Measurements from ENCODE around the gene SERP2. TPM values are rescaled to one million over a fixed set of nuclear protein-coding genes. Genes with fewer than 3 reads are reported as not detected.

Gene SERP2
- total and polyA plus RNA-seq, 9 of the 15 experiments (the other 6 are each of a cell fraction or from before 2014, with no cell fraction given), result 0.13 TPM; not detected in 8

- TF ChIP-seq, protein P1, sequence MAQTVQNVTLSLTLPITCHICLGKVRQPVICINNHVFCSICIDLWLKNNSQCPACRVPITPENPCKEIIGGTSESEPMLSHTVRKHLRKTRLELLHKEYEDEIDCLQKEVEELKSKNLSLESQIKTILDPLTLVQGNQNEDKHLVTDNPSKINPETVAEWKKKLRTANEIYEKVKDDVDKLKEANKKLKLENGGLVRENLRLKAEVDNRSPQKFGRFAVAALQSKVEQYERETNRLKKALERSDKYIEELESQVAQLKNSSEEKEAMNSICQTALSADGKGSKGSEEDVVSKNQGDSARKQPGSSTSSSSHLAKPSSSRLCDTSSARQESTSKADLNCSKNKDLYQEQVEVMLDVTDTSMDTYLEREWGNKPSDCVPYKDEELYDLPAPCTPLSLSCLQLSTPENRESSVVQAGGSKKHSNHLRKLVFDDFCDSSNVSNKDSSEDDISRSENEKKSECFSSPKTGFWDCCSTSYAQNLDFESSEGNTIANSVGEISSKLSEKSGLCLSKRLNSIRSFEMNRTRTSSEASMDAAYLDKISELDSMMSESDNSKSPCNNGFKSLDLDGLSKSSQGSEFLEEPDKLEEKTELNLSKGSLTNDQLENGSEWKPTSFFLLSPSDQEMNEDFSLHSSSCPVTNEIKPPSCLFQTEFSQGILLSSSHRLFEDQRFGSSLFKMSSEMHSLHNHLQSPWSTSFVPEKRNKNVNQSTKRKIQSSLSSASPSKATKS (CRISPR knock-in tag; IDR thresholded peaks at IDR 0.05), result no peak
- TF ChIP-seq SIN3B (IDR thresholded peaks at IDR 0.05; ENCODE audit: low read depth) (no peak), MYBL2 (IDR thresholded peaks at IDR 0.05; ENCODE audit: low read depth) (no peak), MYBL2 (CRISPR knock-in tag; IDR thresholded peaks at IDR 0.05; ENCODE audit: borderline replicate concordance) (no peak)
These were observed 25.4 kb downstream of the SERP2 start (continued) for GRCh38 chr13:44399074-44399473.

- no peak overlapping the region for H3K4me2 ChIP-seq (ENCODE audit: insufficient read depth, low read length)
- H3K27me3 ChIP-seq (ENCODE audit: control insufficient read depth in 2 of 2, insufficient read depth in 2 of 2, low read length in 2 of 2), result no peaks in the 10 kb centered on the region
- H3K9me1 ChIP-seq (ENCODE audit: control insufficient read depth, insufficient read depth, low read length), result no peaks in the 10 kb centered on the region
- H3K9ac ChIP-seq (ENCODE audit: insufficient read depth in 1 of 2, low read depth in 2 of 2, low read length in 2 of 2), result no peak overlapping the region
- ATAC-seq (no peak), DNase-seq (ENCODE audit: extremely low read depth in 1 of 4, low spot score in 3 of 4) (no peak), FAIRE-seq (no peak)
- no TSS peak for BruUV-seq (replicated peaks)
- peaks cover 18 to 33% of the 10 kb centered on the region in 2 experiments for H3K4me1 ChIP-seq (replicated peaks in 1 of 2; ENCODE audit: control insufficient read depth in 2 of 2, insufficient read depth in 2 of 2, low read length in 2 of 2)
- in situ Hi-C loops (cut with MboI) (no loop called here), intact Hi-C loops (cut with micrococcal nuclease) (no loop called here)
- no peak overlapping the region for H2AFZ ChIP-seq (ENCODE audit: low read depth, low read length)
- POLR2A ChIA-PET, result interaction anchor here (1.3 kb wide), 1 partner anchor 10 kb away, joined by 3 read pairs; no protein-coding TSS in a partner anchor
- no peak overlapping the region for H3K4me3 ChIP-seq
- H4K20me1 ChIP-seq (replicated peaks; ENCODE audit: control insufficient read depth, insufficient read depth, low read length), result no peaks in the 10 kb centered on the region
- CTCF ChIA-PET (ENCODE audit: low intra/inter-chr PET ratio), result no interaction called here
- no peak overlapping the region for H3K27ac ChIP-seq (ENCODE audit: extremely low read depth, low read depth, low read length)
- no peaks in the 10 kb centered on the region for H3K9me3 ChIP-seq (replicated peaks; ENCODE audit: control insufficient read depth, insufficient read depth, low read depth, low read length)
- H3K36me3 ChIP-seq (ENCODE audit: control insufficient read depth, insufficient read depth, low read length), result no peaks in the 10 kb centered on the region
- H3K79me2 ChIP-seq (ENCODE audit: control insufficient read depth, insufficient read depth, low read length), result no peaks in the 10 kb centered on the region
- TF ChIP-seq MEIS2 (IDR thresholded peaks at IDR 0.05; ENCODE audit: partially characterized antibody) (peak; percentile 11), HMGN3 (IDR thresholded peaks at IDR 0.05; ENCODE audit: borderline replicate concordance, extremely low read depth, insufficient read length, low read depth, low read length) (no peak), ZNF76 (CRISPR knock-in tag; IDR thresholded peaks at IDR 0.05; ENCODE audit: borderline replicate concordance) (no peak), CBFA2T3 (IDR thresholded peaks at IDR 0.05) (peak; percentile 13; the same call in 1 of the 2 replicates), NR4A1 (CRISPR knock-in tag; IDR thresholded peaks at IDR 0.05) (no peak), NR4A1 (tag; IDR thresholded peaks at IDR 0.05) (no peak), CHD2 (IDR thresholded peaks at IDR 0.05; ENCODE audit: low read depth, low read length) (no peak), RBBP5 (IDR thresholded peaks at IDR 0.05; ENCODE audit: borderline replicate concordance, insufficient read depth, low read length, poor library complexity, severe bottlenecking) (no peak), RNF2 (IDR thresholded peaks at IDR 0.05) (no peak), CHD4 (IDR thresholded peaks at IDR 0.05; ENCODE audit: insufficient read depth, insufficient replicate concordance, low read depth, low read length, poor library complexity, severe bottlenecking) (no peak), NCOR1 (IDR thresholded peaks at IDR 0.05) (no peak), RBFOX2 (IDR thresholded peaks at IDR 0.05; ENCODE audit: low read depth, low read length) (no peak), PBX2 (CRISPR knock-in tag; IDR thresholded peaks at IDR 0.05; ENCODE audit: low read depth) (no peak), PBX2 (tag; conservative IDR thresholded peaks at IDR 0.05; ENCODE audit: low read depth) (no peak), KLF6 (CRISPR knock-in tag; IDR thresholded peaks at IDR 0.05; ENCODE audit: borderline replicate concordance) (no peak)
These were observed 27.1 kb downstream of the SERP2 start for GRCh38 chr13:44400736-44401135.

Data from K562 (cell line).